Coronary artery (tissue), 2 donors: ENCODE data around the gene PXYLP1.

Source experiments
- DNase-seq: peaks from one replicate; pipeline ENCODE4 v3.0.0-alpha.2; 2017; ENCODE audit warnings: low spot score
- H3K27ac ChIP-seq, 2 donors: fragments of 200-600 bp; sonication (generic); one replicate each; pipeline ENCODE4 v1.5.1; 2016 to 2019
- H3K4me3 ChIP-seq: fragments of 200-600 bp; sonication (generic); 2 replicates; pipeline ENCODE4 v1.5.1; 2016; ENCODE audit warnings: mild to moderate bottlenecking, moderate library complexity
- TF ChIP-seq, protein P1 (sequence below): fragments of 200-600 bp; sonication (generic); IDR thresholded peaks from one replicate; pipeline ENCODE4 v1.5.1; 2019; ENCODE audit warnings: antibody characterized with exemption

PXYLP1 gene

DNA sequence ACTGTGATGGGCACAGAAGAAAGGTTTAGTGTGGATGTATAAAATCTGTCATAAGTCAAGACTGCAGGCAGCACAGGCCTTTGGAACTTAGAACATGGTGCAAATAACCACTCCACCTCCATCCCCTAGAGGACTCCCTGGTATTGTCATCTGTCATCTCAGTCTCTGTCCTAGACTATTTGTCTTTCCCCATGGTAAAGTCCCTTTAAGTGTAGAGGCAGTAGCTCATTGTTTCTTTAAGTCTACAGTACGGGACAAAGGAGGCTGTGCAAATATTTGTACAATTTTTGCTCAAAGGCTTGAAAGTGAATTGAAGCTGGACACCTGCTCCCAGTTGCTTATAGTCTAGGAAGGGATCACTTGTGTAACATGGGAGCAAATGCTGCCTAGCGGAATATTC is 3.2 kb upstream of the PXYLP1 start:
- TF ChIP-seq, protein P1, sequence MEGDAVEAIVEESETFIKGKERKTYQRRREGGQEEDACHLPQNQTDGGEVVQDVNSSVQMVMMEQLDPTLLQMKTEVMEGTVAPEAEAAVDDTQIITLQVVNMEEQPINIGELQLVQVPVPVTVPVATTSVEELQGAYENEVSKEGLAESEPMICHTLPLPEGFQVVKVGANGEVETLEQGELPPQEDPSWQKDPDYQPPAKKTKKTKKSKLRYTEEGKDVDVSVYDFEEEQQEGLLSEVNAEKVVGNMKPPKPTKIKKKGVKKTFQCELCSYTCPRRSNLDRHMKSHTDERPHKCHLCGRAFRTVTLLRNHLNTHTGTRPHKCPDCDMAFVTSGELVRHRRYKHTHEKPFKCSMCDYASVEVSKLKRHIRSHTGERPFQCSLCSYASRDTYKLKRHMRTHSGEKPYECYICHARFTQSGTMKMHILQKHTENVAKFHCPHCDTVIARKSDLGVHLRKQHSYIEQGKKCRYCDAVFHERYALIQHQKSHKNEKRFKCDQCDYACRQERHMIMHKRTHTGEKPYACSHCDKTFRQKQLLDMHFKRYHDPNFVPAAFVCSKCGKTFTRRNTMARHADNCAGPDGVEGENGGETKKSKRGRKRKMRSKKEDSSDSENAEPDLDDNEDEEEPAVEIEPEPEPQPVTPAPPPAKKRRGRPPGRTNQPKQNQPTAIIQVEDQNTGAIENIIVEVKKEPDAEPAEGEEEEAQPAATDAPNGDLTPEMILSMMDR: no peak
- H3K27ac ChIP-seq: no peak overlapping the region
- H3K4me3 ChIP-seq: no peak overlapping the region
- DNase-seq: no peak

DNA sequence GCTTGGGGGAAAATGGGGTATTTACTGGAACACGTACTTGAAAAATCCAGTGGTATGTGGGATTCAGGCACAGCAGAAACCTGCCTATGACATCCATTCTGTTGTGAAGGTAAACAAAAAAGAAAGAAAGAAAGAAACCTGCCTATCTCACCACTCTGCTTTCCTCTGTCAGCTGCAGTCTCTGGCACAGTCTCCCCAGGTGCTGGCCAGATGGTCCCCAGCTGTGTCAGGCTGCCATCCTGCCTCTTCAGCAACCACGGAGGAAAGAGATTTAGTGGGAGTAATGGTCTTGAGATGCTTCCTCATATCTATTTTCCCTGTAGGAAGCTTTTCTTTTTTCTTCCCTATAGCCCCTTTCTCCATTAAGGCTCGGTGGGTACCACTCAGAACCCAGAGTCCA is 2.5 kb upstream of the PXYLP1 start:
- Histone ChIP-seq H3K4me3 (no peak overlapping the region), H3K27ac (no peak overlapping the region)
- DNase-seq: no peak
- TF ChIP-seq, protein P1: no peak

DNA sequence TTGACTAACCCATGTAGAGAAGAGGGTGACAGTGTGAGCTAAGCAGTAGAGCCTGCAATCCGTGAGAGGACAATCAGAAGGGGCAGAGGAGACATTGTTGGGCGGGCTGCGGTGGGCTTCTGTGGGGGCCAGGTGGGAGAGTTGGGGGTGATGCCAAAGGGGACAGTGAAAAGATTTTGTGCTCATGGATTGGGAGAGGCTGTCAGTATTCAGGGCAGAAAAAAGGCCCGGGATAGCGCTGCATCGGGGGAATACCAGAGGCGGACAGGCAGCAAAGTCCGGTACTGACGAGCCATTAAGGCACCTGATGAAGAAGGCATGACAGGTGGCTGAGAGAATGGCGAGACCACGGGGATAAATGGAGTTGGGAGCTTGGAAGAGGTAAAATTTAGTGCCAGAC is 1.3 kb upstream of the PXYLP1 start:
- Histone ChIP-seq H3K27ac (no peak overlapping the region), H3K4me3 (no peak overlapping the region)
- no peak for DNase-seq
- TF ChIP-seq, protein P1: no peak

DNA sequence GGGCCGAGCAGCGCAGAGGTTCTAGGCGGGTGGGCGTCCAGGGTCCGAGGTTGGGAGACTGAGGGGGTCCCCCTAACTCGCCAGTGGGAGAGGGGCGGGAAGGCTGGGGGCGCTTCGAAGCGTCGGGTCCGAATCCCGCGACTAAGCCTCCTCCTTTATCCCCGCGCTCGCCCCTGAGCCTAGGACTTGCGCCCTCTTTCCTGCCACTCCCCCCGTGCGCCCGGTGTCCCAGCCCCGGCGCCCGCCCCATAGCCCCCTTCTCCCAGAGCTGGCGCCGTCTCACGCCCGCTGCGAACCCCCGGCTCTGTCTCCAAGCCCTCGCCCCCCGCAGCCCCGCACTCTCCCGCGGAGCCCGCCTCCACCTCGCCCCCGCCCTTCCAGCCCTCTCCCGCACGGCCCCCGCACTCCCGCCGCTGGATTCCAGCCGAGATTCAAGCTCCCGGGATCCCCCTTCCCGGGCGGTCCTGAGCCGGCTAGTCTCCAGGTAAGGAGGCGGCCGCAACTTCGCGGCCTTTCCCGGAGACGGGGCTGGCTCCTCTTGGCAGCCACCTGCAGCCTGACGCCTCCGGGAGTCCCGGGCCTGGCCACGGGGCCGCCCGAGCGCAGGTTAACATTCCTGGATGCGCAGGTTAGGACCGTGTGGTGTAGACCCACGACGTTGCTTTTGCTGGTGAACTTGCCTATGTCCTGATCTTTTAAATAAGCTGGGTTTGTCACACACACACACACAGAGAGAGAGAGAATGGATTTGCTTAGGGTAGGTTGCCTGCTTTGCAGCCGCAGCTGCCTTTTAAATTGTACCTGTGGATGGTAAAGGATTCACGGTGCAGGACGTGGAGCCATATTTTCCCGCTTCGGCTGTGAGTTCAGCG is 563 bp downstream of the PXYLP1 start:
- Histone ChIP-seq H3K4me3 (peak overlapping the region; percentile 90), H3K27ac (peak overlapping the region; percentile 73 to 86)
- TF ChIP-seq, protein P1: no peak
- DNase-seq: no peak

GRCh38 chr3:141233457-141234161 is 2.0 kb downstream of the PXYLP1 start:
- no peak for DNase-seq
- TF ChIP-seq, protein P1: no peak
- Histone ChIP-seq H3K4me3 (no peak overlapping the region), H3K27ac (no peak overlapping the region)

DNA sequence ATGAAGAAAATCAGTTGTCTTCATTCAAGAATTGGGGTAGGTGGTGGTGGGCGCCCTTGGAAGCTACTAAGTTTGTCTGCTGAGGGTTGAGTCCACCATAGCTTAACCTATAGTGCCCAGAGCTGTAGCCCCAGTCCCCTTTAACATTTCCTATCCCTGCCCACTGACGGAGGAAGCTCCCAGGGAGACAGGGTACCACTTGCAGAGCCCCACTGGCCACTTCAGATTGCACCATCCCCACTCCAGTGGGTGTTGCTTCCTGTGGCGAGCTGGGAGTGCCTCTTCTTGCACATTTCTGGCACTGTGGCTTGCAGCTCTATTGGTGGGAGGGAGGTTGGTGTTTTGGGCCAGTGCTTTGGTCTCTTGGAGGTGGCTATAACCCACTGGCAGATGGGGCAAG is 2.7 kb downstream of the PXYLP1 start:
- TF ChIP-seq, protein P1: no peak
- DNase-seq: no peak
- Histone ChIP-seq H3K4me3 (no peak overlapping the region), H3K27ac (peak overlapping the region in 1 of 2 donors; percentile 53)
